Left ventricle myocardium superior (tissue), 1 donor: ENCODE measurements around the gene KCNK17. TPM values are rescaled to one million over a fixed set of nuclear protein-coding genes. Genes with fewer than 3 reads are reported as not detected.

Source experiments
- ATAC-seq: fragments of 200-7000 bp; cut with Tn5 transposase; one replicate; pipeline ENCODE4 v1.9.1; 2020; ENCODE audit warnings: mild to moderate bottlenecking, moderate library complexity
- DNase-seq: peaks from one replicate; pipeline ENCODE4 v3.0.0-alpha.2; 2020
- intact Hi-C: fragments of 100-400 bp; cut with micrococcal nuclease; formaldehyde crosslinking; loops from one replicate; pipeline ENCODE4 v1.11.0; 2022
- long read RNA-seq: library from polyadenylated mRNA; unstranded; transcript quantifications from one replicate; pipeline ENCODE4 v2.0.0, GENCODE V29; 2021
- total RNA-seq: library from RNA; stranded (reverse); fragmentation: NEBNext Ultra II Directional; extraction: Animal tissue kit (Norgen Biotek cat#: 25700); gene quantifications from one replicate; pipeline ENCODE4 v1.2.1, GENCODE V29; 2021
- donor health status: DM: no; HTN: yes; CAD: no; lungs with severe emphysema.

Gene KCNK17, protein sequence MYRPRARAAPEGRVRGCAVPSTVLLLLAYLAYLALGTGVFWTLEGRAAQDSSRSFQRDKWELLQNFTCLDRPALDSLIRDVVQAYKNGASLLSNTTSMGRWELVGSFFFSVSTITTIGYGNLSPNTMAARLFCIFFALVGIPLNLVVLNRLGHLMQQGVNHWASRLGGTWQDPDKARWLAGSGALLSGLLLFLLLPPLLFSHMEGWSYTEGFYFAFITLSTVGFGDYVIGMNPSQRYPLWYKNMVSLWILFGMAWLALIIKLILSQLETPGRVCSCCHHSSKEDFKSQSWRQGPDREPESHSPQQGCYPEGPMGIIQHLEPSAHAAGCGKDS
- total RNA-seq = not detected
- long read RNA-seq = 0 reads

DNA sequence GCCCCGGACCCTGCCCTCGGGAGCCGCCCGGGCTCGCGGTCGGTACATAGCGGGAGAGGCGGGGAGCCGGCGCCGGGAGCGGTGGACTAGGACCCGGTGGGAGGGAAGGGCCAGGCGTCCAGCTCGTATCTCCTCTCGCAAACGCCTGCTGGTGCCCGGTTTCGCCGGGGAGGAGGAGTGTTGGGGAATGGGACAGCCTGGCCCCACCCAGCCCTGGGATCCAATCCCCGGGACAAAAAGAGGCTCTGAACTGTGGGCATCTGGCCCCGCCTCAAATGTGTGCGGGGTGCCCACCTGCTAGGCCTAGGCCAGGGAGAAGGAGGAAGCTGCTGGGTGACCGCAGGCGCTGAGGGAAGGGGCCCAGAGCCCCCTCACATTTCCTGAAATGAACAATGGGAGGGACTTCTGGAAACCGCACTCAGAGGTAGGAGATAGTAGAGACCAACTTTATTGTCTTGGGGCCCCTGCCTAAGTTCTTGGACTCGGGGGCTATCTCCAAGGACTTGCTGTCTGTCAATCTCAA, at the start of gene KCNK17:
Gene KCNK17, minus strand, starts transcription at position 147 of the 523 bp plus-strand sequence. Its CDS starts 99 bp downstream, at position 48.
- intact Hi-C loops = no loop called here
- no peak for DNase-seq
- no peak for ATAC-seq

GRCh38 chr6:39363280-39363679, 49.1 kb upstream of the KCNK17 start:
- intact Hi-C loops = no loop called here
- no peak for ATAC-seq
- DNase-seq = no peak

DNA sequence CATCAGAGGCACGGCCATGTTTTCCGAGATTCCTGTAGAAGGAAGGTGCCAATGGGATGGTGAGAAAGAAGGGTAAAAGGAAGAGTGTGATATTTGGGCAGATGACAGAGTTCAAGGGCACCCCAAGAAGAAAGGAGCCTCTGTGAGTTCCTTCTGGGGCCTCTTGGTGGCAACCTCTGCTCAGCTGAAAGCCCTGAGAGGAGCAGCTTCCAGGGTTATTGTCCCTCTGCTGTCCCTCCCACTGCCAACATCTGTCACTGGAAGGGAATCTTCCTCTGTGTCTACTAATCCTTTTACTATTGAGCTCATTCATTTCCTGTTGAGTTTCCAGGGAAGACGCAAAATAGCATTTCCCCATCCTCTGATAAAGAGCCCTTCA, 48.3 kb upstream of the KCNK17 start:
- intact Hi-C loops = no loop called here
- DNase-seq = no peak
- ATAC-seq = no peak

GRCh38 chr6:39361657-39362486, 47.7 kb upstream of the KCNK17 start:
- intact Hi-C loops = no loop called here
- ATAC-seq (peak; percentile 82), DNase-seq (peak; percentile 63)

DNA sequence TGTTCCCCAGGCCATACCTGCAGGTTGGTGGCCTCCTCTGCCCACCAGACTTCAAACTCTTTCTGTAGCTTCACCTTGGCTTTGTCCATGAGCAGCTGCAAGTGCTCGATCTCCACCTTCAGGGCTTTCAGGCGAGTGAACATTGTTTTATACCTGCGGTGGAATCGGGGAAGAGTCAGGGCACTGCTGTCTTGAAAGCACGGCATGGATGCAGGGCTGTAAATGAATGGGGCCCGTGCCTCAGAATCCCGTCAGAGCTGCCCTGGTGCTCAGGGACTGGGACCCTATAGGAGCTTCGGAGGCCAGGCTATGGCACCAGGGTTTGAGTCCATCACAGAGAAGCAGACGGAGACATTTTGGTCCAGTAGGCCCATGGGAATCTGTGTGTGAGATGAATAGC, 46.2 kb upstream of the KCNK17 start:
- intact Hi-C loops = no loop called here
- ATAC-seq = no peak
- no peak for DNase-seq

GRCh38 chr6:39357998-39358686, 43.9 kb upstream of the KCNK17 start:
- intact Hi-C loops = no loop called here
- no peak for DNase-seq
- ATAC-seq = peak; percentile 76

- DNase-seq (no peak), ATAC-seq (peak; percentile 32)
- intact Hi-C loops = no loop called here
These were observed 39.6 kb upstream of the KCNK17 start for GRCh38 chr6:39353698-39354315.

GRCh38 chr6:39350723-39351505, 36.7 kb upstream of the KCNK17 start:
- intact Hi-C loops = no loop called here
- ATAC-seq = no peak

DNA sequence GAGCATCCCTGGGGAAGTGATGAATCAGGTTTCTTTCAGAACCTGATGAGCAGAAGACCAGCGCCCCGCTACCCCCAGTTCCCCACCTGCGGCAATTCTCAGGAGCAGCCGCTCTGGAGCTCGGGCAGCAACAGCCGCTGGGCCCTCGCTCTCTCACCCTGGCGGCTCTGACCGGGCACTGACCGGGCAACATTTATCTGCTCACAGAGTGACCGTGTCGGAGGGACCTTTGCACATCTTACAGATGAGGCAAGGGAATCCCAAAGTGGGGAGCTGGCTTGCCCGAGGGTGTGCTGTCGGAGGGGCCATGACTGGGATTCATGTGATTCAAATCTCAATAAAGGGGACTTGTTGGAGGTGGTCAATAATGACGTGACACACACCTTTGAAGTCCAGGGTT, 34.5 kb upstream of the KCNK17 start:
- DNase-seq (no peak), ATAC-seq (no peak)
- intact Hi-C loops = no loop called here

More at GRCh38 chr6:39350723-39351505, 36.7 kb upstream of the KCNK17 start:
- no peak for DNase-seq

GRCh38 chr6:39347906-39348585, 33.8 kb upstream of the KCNK17 start:
- intact Hi-C loops = no loop called here
- peak; percentile 75 for ATAC-seq
- DNase-seq = peak; percentile 77

DNA sequence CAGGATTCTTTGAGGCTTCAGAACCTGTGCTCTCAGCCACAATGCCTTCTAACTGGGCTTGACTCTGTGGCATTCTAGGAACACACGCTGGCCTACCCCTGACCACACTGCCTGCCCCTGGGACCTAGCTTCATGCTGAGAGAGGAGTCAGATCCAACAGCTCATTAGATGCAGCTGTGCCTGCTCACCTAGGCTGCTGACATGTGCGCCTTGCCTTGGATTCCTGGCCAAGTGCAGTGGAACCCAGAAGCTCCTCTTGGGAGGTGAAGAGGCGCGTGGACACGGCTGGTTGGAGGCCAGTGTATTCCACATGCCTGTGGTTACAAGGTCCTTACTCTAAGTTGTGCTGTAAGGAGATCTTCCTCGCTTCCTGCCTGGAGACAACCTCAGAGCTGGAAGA, 33.0 kb upstream of the KCNK17 start:
- DNase-seq (no peak), ATAC-seq (no peak)
- intact Hi-C loops = no loop called here

DNA sequence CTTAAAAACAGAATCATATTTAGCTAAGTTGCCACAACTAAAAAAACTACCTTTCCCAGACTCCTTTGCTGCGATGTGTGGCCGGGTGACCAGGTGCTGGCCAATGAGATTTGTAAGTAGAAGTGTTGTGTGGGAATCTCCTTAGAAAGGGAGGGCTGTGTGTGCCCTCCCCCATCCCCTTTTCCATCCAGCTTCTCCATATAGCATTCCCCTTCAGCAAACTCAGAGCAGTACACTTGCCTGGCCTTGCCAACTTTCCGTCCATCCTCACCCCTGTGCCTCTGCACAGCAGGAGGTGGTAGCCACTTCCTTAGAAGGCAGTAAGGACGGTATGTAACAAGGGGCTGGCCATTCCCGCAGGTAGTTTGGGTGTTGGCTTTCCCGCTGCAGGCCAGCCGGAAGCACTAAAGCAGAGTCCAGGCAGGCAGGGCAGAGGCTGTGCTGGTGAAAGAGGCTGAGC, 30.6 kb upstream of the KCNK17 start:
- no peak for DNase-seq
- intact Hi-C loops = no loop called here
- no peak for ATAC-seq

DNA sequence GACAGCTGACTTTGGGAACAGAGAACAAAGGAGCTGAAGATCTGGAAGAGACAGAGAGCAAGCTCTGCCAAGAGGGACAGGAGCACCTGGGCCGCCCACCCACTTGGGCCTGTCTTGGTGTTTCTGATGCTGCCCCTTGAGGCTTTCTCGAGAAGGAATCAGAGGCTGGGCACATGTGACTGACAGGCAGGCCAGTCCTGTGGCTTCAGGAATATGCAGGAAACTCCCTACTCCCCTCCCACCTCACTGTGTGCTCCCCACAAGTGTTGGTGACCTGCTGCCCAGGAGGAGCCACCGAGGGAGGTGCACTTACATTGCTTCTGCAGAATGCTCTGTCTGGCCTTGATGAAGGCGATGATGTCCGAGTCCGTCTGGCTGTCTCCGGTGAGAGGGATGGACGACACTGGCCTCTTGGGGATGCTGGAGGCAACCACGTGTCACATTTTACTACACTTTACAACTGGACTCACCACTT, 29.2 kb upstream of the KCNK17 start:
- intact Hi-C loops = no loop called here
- no peak for ATAC-seq
- no peak for DNase-seq

DNA sequence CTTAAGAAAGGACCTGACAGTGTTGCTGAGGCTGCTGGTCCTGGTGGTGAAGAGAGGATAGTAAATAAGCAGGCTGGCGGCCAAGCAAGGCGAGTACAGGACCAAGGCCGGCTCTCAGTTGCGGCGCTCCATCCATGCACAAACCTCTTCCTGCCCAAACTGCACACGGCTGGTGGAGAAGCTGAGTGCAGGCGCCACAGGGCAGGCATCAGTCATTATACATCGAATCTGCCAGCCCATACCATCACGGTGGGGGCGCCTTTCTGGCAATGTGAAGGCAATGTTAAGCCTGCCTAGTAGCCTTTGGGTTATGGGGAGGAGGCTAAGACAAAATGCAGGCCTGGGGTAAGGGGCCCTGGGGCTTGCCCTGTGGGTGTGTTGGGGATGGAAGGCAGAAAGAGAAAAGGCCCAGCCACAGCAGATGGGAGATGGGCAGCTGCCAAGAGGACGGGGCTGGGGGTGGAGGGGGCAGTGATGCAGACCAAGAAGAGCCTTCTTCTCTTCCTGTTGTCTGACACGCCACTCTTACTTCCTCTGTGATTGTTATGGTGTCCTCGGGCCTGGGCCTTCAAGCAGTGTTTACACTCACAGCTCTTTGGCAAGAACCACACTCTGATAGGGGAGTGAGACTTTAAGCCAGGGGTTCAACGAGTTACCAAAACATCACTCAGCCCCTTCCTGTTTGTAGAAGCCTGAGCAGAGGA, 28.6 kb upstream of the KCNK17 start:
- ATAC-seq (peak; percentile 10), DNase-seq (no peak)
- intact Hi-C loops = no loop called here

DNA sequence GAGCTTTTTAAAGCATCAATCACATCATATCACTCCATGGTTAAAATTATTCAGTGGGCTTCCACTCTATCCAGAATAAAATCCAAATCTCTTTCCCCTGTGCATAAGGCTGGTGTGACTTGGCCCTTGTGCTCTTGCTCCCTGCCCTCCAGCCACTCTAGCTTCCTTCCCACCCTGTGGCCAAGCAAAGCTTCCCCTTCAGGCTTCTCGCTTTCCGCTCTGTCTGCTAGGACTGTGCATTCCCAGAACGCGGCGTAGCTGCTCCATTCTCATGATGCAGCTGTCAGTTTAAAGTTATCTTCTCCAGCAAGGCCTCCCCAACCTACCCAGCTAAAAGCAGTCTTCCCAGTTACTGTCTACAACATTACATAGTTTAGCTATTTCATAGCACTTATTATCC, 27.7 kb upstream of the KCNK17 start:
- DNase-seq = no peak
- intact Hi-C loops = no loop called here
- no peak for ATAC-seq

- no peak for DNase-seq
- intact Hi-C loops = no loop called here
- no peak for ATAC-seq
These were observed 27.1 kb upstream of the KCNK17 start for GRCh38 chr6:39341352-39341751.

DNA sequence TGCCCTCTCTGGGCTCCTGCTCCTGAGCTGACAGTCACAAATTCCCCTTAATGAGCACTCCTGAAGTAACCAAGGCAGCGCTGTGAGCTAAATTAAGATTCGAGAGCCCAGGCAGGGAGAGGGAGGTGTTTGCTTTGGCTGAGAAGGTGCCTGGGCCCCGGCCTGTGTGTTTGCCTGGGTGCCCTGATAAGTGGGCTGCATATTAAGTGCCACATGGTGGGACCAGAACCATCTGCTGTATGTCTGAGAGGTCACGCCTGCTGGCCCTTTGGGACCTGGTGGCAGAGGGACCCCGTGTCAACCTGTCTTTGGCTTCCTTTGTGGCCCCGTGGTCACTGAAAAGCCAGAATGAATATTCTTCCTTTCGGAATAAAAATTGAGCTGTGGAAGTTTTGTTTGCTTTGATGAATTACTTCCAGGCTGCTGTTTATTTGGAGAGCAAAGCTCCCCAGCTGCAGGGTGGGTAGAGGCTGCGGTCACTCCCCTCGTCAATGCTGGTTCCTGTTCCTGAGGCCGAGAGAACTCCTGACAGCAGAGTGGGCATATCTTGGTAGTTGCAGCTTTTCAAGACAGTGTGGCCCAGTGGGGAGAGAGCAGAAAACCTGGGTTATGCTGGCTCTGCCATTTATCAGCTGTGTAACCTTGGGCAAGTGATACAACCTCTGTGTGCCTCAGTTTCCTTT, 25.8 kb upstream of the KCNK17 start:
- DNase-seq = no peak
- ATAC-seq = peak; percentile 72
- intact Hi-C loops = no loop called here
